Measurements from ENCODE around the gene SH3YL1. TPM values are rescaled to one million over a fixed set of nuclear protein-coding genes. Genes with fewer than 3 reads are reported as not detected.

SH3YL1 gene
- total RNA-seq, 1 donor from 2014 or later = 87.8 TPM

DNA sequence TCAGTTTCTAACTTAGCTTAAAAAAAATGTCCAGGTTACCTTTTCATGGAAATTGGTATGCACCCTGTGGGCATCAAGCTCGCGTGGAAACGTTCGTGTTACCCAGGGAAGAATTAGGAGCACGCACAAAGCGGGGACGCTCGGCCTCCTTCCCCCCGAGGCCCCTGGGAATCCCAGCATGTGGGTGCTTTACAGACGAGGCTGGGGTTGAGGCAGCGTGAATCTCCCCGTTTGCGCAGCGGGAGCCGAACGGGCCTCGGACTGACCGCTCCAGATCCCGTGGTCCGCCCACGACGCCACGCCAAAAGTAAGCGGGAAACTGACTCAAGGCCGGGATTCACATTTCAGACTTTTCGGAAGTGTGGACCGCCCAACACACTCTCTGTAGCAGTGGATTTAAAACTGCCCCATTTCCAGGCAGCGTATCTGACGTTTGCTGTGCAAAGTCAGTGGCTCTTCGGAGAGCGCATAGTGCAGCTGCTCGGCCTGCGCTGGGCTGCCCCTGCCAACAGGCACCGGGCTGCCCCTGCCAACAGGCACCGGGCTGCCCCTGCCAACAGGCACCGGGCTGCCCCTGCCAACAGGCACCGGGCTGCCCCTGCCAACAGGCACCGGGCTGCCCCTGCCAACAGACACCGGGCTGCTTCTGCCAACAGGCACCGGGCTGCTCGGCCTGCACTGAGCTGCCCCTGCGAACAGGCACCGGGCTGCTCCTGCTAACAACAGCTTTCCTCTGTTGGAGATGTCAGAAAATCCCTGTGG lies 49.7 kb downstream of the SH3YL1 start:
- DNase-seq = peak; percentile 29

DNA sequence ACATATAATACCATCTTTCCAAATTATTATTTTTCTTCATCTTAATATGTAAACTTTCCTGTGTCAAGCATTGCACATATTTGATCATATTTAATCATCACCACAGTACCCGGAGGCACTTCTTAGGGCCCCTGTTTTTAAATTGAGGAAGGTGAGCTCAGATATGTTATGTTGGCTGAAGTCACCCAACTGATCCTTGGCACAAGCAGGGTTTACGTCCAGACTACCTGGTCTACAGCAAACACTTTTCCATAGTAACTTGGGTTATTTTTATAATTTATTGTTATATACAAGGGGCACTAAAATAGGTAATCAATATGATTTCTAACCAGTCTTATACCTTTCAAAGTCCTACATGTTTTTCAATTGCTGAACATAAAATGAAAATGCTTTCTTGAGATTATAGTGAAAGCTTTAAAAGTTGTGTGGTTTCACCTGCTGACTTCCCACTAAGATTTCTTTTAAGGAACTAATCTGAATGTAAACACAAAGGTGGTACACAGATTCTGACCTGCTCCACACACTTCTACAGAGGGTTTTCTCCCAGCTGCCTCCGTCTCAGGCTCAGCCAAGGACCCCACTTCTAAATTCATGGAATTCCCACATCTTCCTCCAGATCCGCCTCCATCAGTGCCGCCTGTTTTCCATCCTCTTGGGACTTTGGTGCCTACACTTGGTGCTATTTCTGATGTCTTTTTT lies 52.2 kb downstream of the SH3YL1 start:
- DNase-seq = no peak

DNA sequence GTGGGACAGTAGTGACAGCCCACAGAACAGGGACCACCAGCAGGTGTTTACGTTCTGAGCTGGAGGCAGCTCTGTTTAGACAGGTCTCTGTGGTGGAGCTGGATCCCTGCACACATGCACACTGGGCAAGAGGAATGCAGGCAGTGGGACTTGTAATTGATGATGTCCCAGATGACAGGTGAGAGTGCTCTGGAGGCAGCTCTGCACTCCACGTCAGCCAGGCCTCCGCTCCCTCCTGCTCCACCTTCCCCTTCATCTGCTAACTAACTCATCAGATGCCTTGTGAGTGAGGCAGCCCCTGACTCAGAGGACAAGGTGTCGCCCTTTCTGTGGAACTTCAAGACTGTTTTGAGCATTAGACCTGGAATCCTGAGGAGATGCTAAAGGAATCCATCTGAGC lies 53.2 kb downstream of the SH3YL1 start:
- no peak for DNase-seq

DNA sequence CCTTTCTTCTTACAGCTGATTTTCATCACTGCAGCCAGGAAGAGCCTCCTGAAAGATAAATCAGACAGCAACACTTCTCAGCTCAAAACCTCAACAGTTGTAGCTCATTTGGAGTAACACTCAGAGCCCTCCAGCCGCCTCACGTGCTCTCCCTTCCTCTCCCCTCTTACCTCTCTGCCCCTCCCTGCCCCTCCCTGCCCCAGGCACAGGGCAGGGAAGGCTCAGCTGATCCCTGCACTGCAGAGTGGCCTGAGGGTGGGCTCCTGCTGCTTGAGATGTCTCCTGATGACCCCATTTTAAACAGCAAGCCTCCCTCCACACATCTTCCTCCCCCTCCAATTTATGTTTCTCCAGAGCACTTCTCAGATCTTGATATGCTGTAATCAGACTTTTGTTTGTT lies 54.4 kb downstream of the SH3YL1 start:
- DNase-seq = no peak

DNA sequence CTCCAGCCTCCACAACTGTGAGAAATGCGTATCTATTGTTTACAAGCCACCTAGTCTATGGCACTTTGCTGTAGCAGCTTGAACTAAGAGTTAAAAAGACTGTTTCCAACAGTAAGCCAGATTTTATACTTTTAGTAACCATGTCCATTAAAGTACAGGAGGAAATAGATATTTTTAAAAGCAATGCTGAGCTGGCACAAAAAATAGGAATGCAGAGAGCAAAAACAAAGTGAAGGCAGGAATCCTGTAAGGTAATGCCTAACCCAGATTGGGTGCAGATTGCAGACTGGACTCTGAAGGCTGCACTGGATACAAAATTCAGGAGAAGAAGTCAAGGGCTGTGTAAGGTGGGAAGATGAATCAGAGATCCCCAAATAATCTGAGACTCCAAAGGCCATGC lies 55.5 kb downstream of the SH3YL1 start:
- DNase-seq = no peak

- no peak for DNase-seq
These were observed 59.8 kb downstream of the SH3YL1 start for GRCh38 chr2:203984-204383.

DNA sequence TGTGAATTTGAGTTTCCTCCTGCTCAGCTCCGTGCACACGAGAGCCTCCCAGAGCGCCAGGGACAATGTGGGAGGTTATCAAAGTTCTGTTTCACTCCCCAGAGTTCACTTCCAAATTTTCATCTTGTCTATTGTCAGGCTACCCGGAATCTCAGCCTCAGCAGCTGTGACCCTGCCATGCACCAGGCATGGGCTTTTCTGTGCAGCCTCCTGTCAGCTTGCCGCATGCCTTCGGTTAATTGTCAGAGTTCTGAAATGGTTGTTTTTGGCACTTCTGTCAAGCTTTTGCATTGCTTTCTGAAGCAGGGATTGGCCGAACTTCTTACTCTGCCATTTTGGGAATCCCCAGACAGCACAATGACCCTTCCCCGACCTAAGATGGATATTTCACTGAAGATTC lies 60.4 kb downstream of the SH3YL1 start:
- DNase-seq = no peak

DNA sequence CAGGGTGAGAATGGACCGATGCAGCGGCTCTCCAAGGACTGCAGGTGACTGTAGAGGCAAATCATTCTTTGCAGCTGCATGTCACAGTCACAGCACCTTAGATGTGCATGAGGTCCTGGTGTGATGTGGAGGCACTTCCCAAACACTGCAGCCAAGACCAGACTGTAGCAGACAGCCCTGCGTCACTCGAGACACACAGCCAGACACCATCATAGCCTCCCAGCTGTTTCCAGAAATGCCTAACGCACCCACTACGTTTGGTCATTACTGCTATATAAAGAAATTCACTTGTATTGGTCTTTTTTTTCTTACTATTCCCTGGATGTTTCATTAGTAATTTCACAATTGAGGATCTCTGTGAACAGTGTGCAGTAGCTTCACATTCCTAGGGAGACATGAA lies 60.9 kb downstream of the SH3YL1 start:
- no peak for DNase-seq

DNA sequence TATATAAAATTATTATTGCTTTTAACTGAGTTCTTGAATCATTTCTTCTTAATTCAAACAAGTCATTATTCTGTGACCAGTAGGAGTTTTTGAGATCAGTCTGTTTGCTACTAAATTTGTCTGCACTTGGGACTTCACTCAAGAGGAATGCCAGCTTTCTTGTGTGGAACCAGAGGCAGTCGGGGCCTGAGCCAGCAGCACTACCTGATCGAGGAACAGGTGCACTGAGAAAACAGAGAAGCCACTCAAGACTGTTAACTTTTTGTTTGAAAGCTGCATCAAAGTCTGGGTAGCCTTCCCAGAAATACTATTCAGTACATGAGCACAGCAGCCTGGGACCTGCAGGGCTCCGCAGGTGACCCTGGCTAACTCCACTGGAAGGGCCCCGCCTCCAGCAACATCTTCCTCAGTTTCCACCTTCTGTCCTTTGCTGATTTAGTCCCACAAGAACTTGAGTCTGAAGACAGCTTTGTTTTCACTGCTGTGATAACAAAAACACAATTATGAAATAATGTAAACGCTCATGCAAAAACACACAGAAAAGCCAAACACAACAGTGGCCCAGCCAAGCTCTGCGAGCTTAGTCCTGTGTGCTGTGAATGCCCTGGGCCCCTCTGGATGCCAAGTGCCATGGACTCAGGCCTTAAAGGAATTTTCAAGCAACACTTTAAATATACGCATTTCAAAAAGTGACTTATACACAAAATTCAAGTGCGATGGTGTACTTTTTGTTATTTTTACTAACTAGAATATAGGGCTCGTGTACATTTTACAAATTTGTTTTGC lies 62.0 kb downstream of the SH3YL1 start:
- no peak for DNase-seq

- no peak for DNase-seq
These were observed 64.5 kb downstream of the SH3YL1 start for GRCh38 chr2:199041-199966.

GRCh38 chr2:196406-196805 lies 67.4 kb downstream of the SH3YL1 start:
- DNase-seq = no peak

GRCh38 chr2:195932-196331 lies 67.9 kb downstream of the SH3YL1 start:
- DNase-seq = no peak

DNA sequence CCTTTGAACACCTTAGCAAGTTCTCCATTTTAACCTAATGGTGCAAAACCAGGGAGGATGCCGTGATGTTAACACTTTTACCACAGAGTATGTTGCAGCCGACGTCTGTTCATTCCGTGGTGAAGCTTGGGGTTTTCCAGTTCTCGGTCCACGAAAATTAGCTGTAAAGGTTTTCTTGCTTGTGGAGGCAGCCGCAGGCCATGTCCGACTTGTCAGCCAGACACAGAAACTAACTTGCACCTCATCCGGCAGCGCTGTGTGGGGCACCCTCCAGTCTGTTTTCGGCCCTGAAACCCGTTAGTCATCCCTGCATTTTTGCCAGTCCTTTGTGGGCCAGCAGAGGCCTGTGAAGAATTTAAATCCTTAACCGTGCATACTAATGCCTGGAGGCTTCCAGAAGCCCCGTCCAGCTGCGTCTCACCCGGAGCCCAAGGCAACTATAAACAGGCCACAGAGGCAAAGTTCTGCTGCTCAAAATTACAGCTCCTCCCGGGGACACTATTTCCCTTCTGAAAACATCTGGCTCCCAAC lies 70.6 kb downstream of the SH3YL1 start:
- no peak for DNase-seq

- DNase-seq = no peak
These were observed 72.3 kb downstream of the SH3YL1 start for GRCh38 chr2:191311-192190.

GRCh38 chr2:187825-188224 lies 76.0 kb downstream of the SH3YL1 start:
- no peak for DNase-seq

- DNase-seq = no peak
These were observed 78.6 kb downstream of the SH3YL1 start for GRCh38 chr2:185221-185620.

DNA sequence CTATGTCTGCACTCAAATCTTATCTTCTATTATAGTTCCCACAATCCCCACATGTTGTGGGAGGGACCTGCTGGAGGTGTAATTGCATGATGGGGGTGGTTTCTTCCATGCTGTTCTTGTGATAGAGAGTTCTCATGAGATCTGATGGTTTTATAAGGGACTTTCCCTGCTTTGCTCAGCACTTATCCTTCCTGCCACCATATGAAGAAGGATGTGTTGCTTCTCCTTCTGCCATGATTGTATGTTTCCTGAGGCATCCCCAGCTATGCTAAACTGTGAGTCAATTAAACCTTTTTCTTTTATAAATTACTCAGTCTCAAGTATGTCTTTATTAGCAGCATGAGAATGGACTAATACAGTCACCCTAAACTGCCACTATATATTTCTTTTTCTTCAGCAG lies 79.1 kb downstream of the SH3YL1 start:
- DNase-seq = no peak

DNA sequence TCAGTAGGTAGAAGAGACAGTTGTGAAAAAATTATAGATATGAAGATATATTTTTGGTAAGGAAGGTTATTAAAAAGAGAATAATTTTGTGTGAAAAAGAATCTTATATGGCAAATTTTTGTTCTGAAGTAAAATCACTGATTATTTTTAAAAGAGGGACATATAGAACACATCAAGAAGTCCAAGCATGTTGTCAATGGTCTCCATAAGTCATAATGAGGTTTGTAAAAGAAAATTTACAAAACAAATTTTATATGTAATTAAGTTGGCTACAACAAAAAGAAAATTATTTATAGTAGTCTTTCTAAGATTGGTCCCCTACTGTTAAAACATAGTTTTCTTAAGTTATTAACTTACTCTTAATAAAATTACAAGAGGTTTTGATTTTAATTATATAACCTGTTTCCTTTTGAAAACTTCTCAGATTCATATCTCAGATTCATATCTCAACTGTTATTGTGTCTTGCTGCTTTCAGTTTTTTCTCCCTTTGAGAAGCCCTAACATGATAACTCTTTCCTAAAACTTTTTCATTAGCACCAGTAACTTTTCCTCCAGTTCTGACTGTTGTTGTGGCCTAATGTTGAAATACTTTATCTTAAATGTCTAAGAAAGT lies 81.2 kb downstream of the SH3YL1 start:
- DNase-seq = no peak

DNA sequence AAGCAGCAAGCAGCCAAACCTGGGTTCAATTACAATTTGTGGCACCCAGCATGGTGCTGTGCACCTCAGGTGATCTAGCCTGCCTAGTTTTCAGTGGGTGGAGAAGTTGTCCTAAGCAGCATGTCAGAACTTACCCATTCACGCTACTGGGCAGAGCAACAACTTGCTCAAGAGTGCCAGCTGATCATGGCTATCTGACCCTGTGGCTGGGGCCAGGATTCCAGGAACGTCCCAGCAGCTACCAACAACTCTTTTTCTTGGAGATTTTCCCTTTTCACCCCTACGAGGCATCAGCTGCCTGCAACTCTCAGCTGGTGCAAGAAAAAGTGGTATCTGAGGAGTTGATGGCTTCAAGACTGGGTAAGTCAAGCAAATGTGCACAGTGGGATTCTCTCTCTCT lies 83.5 kb downstream of the SH3YL1 start:
- no peak for DNase-seq

DNA sequence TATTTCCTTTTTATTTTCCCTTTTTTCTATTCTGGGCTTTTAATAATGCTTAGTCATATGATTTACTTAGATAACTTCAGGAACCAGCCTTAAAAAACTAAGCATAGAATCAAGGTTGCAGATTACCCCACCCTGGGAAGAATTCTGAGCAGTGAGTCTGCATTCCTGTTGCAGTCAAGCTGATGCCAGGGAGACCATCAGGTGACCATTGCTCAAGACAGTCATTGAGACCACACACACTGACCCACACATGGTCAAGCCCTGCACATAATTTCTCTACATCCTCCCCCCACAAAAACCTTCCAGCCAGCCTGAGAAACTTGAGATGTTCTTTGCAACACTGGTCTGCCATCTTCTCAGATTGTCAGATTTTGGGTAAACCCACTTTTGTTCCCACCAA lies 83.9 kb downstream of the SH3YL1 start:
- DNase-seq = no peak
